GM21423 (cell line): ENCODE measurements around the gene SCAMP5.
A peak's percentile ranks its signal among the peaks of the same experiment; 100 is the strongest.

Experiments
- ATAC-seq: cut with Tn5 transposase; IDR thresholded peaks from one replicate; pipeline ENCODE4 v1.9.1; 2021; ENCODE audit warnings: mild to moderate bottlenecking, moderate library complexity; ENCODE audit not compliant: unreplicated experiment

The SCAMP5 gene

GRCh38 chr15:75021341-75021740, 26.0 kb downstream of the SCAMP5 start:
- ATAC-seq: no peak

GRCh38 chr15:75022783-75023180, 27.4 kb downstream of the SCAMP5 start:
- ATAC-seq: no peak

GRCh38 chr15:75023181-75023871, 28.0 kb downstream of the SCAMP5 start, which contains the start of gene PPCDC:
PPCDC (plus strand) TSS chr15:75023590; CDS start chr15:75028319, 4,729 bp downstream.
- ATAC-seq: peak; percentile 89

DNA sequence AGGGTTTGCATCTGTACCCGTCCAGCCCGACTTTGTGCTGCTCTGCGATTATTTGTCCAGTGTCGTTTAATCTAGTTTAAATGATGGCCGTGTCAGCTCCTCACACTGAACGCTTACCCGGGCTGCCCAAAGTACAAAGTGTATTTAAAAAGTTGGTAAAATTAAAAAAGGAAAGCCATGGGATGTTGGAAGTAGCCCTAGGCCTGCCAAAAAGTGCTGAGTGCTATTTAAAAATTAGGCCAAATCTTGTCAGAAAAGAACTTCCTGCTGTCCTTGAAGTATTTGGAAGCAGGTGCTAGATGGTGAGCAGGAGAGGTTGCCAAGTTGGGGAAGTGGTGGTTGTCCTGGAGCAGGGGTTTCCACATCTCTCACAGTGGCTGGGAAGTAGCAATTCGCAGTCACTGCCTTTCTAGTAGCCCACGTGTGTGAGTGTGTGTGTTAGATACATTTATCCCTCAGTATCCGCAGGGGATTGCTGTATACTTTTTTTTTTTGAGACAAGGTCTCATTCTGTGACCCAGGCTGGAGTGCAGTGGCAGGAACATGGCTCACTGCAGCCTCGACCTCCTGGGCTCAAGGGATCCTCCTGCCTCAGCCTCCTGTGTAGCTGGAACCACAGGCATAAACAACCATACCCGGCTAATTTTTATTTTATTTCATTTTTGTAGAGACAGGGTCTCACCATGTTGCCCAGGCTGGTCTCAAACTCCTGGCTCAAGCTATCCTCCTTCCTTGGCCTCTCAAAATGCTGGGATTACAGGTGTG, 28.7 kb downstream of the SCAMP5 start:
- ATAC-seq: no peak

DNA sequence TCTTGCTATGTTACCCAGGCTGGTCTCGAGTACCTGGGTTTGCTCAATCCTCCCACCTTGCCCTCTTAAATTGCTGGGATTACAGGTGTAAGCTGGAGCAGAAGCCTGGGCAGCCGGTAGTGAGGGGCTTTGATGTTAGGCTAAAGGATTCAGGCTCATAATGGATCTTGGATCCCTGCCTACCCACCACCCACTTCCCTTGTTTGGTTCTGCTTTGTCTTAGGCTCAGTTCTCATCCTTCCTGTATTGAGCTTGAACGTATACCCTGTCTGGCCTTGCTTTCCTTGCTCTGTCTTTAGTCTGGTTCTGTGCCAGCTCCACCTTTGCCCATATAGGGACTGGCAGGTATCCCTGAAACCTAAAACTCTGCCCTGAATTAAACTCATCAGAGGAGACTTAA, 29.7 kb downstream of the SCAMP5 start:
- ATAC-seq: no peak

DNA sequence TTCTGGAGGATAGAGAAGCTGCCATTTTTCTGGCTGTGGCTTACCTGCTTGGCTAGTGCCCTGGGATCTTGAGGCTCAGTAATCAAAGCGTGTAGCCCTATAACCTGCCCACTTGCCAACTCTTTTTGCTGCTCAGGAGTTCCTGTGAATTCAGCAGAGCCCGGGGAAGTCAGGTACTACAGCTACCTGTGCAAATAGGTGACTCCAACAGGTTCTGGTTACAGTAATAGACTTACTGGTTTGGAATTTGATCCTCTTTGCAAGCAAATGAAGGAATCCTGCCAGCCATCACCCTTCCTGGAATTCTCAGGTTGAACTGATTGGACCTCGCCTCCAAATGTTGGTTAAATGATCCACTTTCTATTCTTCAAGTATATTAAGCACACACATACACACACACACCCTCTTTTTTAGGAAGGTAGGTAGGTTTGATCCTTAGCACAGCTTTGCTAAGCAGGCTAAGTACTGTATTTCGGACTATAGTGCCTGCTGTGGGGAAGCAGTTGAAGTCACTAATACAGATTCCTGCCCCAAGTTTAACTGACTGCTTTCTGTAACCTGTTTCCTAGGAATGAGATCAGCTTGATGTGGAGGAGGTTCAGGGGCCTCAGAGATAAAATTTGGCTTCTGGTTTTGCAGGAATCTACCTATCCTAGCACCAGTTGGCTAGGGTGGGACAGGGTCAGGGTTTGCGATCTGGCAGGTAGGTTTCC, 30.3 kb downstream of the SCAMP5 start:
- no peak for ATAC-seq

DNA sequence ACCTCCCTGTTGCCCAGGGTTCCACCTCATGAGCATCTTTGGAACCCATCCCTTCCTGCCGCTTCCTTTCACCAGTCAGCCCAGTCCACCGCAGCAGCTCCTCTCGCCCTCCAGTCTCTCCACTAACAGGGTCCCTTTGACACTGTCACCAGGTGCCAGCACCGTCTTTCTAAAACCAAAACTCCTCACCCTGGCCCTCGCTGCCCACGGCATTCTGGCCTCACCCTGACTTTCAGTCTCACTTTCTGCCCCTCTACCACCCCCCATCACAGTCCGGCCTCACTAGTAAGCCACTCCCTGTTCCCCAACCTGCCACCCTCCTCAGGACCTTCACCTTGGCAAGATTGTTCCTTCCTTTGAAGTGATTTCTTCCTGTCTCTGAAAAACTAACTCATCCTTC, 32.2 kb downstream of the SCAMP5 start:
- ATAC-seq: no peak

- ATAC-seq: peak; percentile 14
These were observed 33.6 kb downstream of the SCAMP5 start for GRCh38 chr15:75028991-75029377.

- ATAC-seq: peak; percentile 59
These were observed 34.1 kb downstream of the SCAMP5 start for GRCh38 chr15:75029378-75030022.

DNA sequence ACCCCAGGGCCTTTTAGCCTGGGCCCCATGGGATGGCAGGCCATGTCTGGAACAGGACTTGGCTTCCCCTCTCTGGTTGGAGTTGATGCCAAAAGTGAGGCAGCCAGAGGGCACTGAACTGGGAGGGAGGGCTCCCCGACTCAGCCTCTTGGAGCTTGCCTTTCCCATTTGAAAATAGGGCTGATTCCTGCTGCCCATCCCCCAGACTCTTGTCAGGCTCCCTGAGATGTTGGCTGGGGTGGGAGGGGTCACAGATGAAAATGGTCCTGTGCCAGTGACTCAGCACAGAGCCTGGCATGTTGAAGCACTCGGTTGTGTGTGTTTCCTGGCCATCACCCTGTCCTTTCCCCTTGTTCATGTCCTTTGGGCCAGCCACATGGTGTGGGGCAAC, 34.7 kb downstream of the SCAMP5 start:
- no peak for ATAC-seq

- no peak for ATAC-seq
These were observed 35.1 kb downstream of the SCAMP5 start for GRCh38 chr15:75030424-75030823.

- no peak for ATAC-seq
These were observed 36.5 kb downstream of the SCAMP5 start for GRCh38 chr15:75031848-75032247.

DNA sequence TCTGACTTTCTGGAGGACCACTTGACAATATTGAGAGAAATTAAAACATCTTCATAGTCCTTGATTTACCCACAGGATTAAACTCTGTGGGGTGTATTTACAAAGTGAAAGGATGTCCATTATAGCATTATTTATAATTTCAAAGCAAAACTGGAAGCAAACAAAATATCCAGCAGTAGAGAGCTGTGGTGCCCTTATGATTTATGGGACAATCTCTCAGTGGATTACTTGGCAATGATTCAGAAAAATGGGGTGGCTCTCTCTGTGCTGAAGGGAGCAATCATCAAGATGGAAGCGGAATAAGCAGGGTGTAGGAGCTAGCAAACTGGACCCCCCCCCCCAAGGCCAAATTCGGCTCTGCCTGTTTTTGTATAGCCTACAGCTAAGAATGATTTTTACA, 37.0 kb downstream of the SCAMP5 start:
- no peak for ATAC-seq

DNA sequence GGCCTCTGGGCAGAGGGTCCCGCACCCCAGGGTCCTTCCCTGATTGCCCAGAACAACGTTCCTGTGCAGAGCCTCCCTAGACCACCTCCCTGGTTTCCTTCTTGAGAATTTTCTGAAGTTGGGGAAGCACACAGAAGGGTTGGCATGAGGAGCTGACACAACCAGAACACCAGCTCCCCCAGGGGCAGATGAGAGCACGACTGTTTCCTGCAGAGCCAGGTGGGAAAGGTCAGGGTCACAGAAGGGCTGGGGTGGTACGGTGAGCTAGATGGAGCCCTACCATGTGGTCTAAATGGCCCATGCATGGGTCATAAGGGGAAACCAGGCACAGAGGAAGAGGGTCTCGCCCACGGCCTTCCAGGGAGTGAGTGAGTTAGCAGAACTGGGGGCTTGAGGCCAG, 38.4 kb downstream of the SCAMP5 start:
- no peak for ATAC-seq

DNA sequence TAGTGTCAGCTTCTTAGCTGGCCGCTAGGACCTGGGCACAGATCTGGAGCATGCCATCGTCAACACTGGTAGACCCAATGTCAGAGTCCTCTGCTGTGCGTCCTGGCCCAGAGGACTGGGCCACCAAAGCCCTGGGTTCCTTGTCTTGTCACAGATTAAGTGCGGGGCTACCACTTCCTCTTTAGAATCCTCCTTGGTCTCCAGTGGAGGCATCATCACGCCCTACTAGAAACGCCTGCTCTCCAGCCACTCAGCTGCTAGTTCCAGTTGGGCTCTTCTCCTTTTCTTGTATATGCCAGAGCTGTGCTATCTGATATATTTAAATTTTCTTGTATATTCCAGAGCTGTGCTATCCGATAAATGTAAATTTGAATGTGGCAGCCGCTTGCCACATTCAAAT, 39.3 kb downstream of the SCAMP5 start:
- ATAC-seq: no peak

DNA sequence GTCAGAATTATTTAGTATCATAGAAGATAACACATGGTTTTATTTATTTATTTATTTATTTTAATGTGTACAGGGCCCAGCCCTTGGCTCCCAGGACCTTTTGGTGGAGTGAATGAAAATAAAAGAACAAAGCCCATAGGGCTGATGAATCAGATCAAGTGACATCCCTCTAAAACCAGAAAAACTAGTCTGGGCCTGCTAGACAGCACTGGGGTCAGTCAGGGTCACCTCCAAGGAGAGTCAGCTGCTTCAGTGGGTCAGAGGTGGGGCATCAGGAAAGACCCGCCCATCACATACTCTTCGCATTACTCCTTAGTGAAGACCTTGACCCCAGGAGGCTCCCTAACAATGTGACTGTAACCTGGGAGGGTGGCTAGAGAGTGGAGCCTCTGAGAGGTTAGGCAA, 40.9 kb downstream of the SCAMP5 start:
- ATAC-seq: no peak

- ATAC-seq: no peak
These were observed 42.3 kb downstream of the SCAMP5 start for GRCh38 chr15:75037685-75038084.

GRCh38 chr15:75038231-75038630, 42.9 kb downstream of the SCAMP5 start:
- ATAC-seq: no peak

DNA sequence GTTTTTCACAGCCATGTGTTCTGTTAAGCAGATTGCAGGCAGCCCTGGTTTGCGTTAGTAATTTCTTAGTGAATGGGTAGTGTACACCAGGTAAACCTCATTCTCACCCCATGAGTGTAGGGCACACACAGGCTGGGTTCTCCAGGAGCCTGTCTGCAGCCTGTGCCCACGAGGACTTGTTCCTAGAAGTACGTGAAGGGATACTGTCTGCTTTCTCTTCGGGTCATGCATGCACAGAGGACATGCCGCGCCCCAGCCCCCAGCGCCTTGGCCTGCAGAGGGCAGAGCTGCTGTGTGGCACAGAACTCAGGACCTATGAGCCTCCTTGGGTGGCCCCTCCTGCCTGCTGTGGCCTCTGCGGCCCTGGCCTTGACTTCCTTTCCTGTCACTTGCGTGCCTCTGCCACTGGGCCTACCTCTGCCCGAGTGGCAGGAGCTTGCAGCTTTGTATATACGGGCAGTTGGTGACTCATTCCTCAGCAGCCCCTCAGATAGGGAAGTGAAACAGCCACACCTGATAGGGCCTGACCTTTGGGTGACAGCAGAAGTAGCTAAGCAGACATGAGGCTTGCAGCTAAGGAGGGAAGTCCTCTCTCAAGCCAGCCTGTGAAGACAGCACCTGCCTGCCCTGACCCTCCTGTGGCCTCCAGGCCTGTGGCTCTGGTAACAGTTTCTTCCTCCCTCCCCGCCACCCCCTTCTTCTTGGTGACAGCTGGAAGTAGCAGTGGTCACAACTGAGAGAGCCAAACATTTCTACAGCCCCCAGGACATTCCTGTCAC, 47.6 kb downstream of the SCAMP5 start:
- peak; percentile 58 for ATAC-seq

GRCh38 chr15:75043509-75044257, 48.3 kb downstream of the SCAMP5 start:
- ATAC-seq: peak; percentile 26
